Brain microvascular endothelial cell (primary cell): Measurements from ENCODE around the gene SERPINF2.
"Not testable (repeated sequence)": the region's sequence is repeated elsewhere in the genome, so short reads cannot be mapped to it uniquely, and the experiment has no call there.

Source experiments
- DNase-seq: peaks from one replicate; pipeline ENCODE4 v3.0.0-alpha.2; 2020
- H3K27ac ChIP-seq: fragments of 250-450 bp; sonication (Bioruptor Pico); 2 replicates; pipeline ENCODE4 v1.5.1; 2020; ENCODE audit warnings: mild to moderate bottlenecking, moderate library complexity
- H3K27me3 ChIP-seq: fragments of 250-450 bp; sonication (Bioruptor Pico); replicated peaks from 2 replicates; pipeline ENCODE4 v1.5.1; 2020; ENCODE audit warnings: mild to moderate bottlenecking
- H3K36me3 ChIP-seq: fragments of 250-450 bp; sonication (Bioruptor Pico); replicated peaks from 2 replicates; pipeline ENCODE4 v1.5.1; 2020; ENCODE audit warnings: mild to moderate bottlenecking
- H3K4me3 ChIP-seq: 2 replicates; pipeline ENCODE4 v1.5.1; 2011; ENCODE audit warnings: low read depth, mild to moderate bottlenecking, control low read depth, low read length, moderate library complexity
- in situ Hi-C: cut with HindIII; loops from 2 replicates; pipeline ENCODE4 v1.10.0; 2017; ENCODE audit warnings: low sequenced_read_pairs, low pct_ligation_motif_present
- TF ChIP-seq, protein P1 (sequence below): IDR thresholded peaks from 2 replicates; pipeline ENCODE4 v1.5.1; 2011; ENCODE audit warnings: low read depth, mild to moderate bottlenecking, moderate library complexity, low read length, control low read depth, inconsistent platforms; ENCODE audit errors: missing control alignments

Gene SERPINF2

DNA sequence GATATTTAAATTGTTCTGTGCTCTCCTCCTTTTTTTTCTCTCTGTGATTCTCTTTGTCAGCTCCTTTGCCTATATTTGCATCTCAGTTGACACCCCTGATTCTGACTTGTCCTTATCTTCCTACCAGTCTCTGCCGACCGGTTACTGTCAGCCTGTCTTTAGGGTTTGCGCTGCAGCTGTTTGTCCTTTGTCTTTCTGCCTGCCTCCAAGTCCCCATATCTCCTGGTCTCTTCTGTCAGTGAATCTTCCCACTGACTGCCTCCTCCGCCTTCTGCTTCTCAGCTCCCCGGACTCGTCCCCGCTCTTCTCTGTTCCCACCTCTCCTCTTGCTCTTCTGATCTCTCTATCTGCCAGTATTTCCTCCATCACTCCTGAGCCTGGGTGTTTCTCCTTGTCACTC lies 37.7 kb upstream of the SERPINF2 start:
- in situ Hi-C loops = no loop called here
- H3K36me3 ChIP-seq = no peaks in the 10 kb centered on the region
- H3K27me3 ChIP-seq = no peaks in the 10 kb centered on the region
- TF ChIP-seq, protein P1, sequence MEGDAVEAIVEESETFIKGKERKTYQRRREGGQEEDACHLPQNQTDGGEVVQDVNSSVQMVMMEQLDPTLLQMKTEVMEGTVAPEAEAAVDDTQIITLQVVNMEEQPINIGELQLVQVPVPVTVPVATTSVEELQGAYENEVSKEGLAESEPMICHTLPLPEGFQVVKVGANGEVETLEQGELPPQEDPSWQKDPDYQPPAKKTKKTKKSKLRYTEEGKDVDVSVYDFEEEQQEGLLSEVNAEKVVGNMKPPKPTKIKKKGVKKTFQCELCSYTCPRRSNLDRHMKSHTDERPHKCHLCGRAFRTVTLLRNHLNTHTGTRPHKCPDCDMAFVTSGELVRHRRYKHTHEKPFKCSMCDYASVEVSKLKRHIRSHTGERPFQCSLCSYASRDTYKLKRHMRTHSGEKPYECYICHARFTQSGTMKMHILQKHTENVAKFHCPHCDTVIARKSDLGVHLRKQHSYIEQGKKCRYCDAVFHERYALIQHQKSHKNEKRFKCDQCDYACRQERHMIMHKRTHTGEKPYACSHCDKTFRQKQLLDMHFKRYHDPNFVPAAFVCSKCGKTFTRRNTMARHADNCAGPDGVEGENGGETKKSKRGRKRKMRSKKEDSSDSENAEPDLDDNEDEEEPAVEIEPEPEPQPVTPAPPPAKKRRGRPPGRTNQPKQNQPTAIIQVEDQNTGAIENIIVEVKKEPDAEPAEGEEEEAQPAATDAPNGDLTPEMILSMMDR = no peak
- no peak overlapping the region for H3K27ac ChIP-seq
- no peak overlapping the region for H3K4me3 ChIP-seq
- DNase-seq = no peak

DNA sequence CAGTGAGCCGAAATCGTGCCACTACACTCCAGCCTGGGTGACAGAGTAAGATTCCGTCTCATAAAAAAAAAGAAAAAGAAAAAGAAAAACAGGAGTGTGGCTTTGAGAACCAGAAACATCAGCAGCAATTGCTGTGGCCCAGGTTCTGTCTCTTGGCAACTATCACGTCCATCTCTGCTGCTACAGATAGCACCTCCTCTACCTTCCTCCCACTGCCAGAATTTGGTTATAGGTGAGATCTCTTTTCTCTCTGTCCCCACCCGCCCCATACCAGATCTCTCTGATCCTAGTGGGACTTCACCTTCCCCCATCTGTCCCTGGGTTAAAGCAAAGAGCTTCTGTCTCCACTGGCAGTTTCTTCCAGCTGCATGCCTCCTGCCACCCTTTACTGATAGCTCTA lies 35.6 kb upstream of the SERPINF2 start:
- H3K36me3 ChIP-seq = peaks cover 11% of the 10 kb centered on the region
- no peaks in the 10 kb centered on the region for H3K27me3 ChIP-seq
- TF ChIP-seq, protein P1 = no peak
- H3K27ac ChIP-seq = no peak overlapping the region
- no peak for DNase-seq
- in situ Hi-C loops = no loop called here
- H3K4me3 ChIP-seq = no peak overlapping the region

DNA sequence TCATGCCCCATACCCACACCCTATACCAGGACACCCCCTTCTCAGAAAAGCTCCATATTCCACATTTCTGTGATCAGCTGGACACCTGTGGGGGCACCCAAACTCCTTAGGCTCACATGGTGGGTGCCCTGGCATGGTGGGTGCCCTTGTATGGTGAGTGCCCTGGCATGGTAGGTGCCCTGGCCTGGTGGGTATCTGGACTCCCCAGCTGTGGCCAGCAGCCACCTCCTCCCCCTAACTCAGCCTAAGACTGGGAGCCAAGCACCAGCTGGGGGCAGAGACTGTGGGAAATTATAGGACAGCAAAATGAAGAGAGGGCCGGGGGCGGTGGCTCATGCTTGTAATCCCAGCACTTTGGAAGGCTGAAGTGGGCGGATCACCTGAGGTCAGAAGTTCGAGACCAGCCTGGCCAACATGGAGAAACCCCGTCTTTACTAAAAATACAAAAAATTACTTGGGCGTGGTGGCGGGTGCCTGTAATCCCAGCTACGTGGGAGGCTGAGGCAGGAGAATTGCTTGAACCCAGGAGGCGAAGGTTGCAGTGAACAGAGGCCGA lies 33.8 kb upstream of the SERPINF2 start:
- H3K4me3 ChIP-seq, DNase-seq, H3K27ac ChIP-seq, in situ Hi-C loops, H3K27me3 ChIP-seq: not testable (repeated sequence)
- H3K36me3 ChIP-seq = peaks cover 29% of the 10 kb centered on the region

DNA sequence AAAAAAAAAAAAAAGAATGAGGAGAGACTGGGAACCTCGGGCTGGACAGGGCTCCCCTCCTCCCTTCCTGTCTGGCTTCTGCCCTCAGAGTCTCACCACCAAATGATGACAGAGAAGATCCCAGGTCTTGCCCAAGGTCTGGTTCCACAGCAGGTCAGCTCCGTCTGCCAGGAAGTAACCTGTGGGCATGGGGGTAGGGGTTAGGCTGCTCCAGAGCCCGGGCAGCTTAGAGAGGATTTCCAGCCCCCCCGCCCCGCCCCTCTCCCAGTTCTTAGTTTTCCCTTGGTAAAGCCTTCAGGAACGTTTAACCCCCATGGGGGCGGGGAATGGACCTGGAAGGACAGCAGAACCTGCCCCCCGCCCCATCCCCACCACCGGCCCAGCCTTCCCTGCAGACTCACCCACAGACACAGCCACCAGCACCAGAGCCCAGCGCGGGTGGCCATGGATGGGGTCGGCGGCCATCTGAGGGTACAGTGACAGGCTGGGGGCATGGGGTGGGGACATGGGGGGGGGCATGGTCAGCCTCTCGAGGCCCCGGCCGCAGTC lies 33.2 kb upstream of the SERPINF2 start:
- H3K27me3 ChIP-seq = no peaks in the 10 kb centered on the region
- peaks cover 35% of the 10 kb centered on the region for H3K36me3 ChIP-seq
- DNase-seq = no peak
- TF ChIP-seq, protein P1 = no peak
- H3K4me3 ChIP-seq = peak overlapping the region; percentile 55
- H3K27ac ChIP-seq = no peak overlapping the region
- in situ Hi-C loops = no loop called here

DNA sequence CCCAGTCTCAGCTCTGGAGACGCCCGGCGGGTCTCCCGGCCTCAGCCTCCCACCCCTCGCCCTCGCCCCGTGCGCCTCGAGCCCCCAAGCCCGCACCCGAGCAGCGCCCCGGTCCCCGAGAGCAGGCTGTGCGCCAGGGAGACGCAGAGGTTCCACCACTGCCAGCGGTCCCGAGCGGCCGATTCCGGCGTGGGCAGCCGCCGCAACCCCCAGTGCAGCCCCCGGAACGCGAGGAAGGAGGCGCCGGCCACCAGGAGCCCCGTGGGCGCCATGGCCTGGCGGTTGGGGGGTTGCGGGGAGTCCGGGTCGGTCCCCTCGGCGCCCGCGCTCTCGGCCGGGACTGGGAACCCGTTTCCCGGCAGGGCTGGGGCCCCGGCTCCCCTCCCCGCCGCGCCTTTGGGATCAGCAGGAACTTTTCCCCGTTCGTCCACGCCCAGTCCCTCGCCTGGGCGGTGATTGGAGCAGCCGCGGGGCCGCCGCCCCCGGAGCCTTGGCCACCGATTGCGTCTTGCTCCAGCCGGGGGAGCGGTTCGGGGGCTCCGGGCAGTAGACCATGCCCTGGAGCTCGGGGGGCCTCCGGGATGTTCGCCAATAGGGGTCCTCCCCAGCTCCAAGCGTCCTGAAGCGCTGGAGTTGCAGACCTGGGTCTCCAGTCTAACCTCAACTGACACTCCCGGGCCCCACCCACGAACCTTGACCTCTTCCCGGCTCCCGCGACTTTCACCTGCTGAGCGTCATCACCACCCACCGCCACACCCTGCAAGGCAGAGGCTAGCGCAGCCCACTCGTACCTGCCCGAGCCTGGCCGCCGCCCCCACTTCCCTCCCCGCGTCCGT lies 32.5 kb upstream of the SERPINF2 start, which contains the start of gene TLCD2:
Gene TLCD2 (minus strand): TSS at position 407 of the 836 bp plus-strand sequence. CDS start 135 bp downstream, at position 272.
- H3K27ac ChIP-seq = no peak within 1 kb of the TSS

More for the DNA sequence above, 32.5 kb upstream of the SERPINF2 start, which contains the start of gene TLCD2:
- Histone ChIP-seq H3K36me3 (peaks cover 40% of the 10 kb centered on the region), H3K27me3 (no peaks in the 10 kb centered on the region), H3K4me3 (peak within 1 kb of the TSS; percentile 55)
- in situ Hi-C loops = loop anchor here (10.0 kb wide), 1 partner anchor 75 kb away; no protein-coding TSS in a partner anchor
- DNase-seq = peak; percentile 55
- TF ChIP-seq, protein P1 = no peak
